Activated CD4-positive, CD25-positive, alpha-beta regulatory T cell (primary cell): Measurements from ENCODE around the gene LMBRD2.
"Not testable (repeated sequence)": the region's sequence is repeated elsewhere in the genome, so short reads cannot be mapped to it uniquely, and the experiment has no call there.

Experiments
- DNase-seq, 4 experiments: peaks; one replicate each; lab custom pipeline; 2025; lab: John Stamatoyannopoulos, UW

The LMBRD2 gene

GRCh38 chr5:36161361-36161760 is 9.7 kb upstream of the LMBRD2 start:
- DNase-seq, result no peak

- DNase-seq, result no peak
These were observed 8.9 kb upstream of the LMBRD2 start for GRCh38 chr5:36160617-36161016.

- DNase-seq, result no peak
These were observed 6.5 kb upstream of the LMBRD2 start for GRCh38 chr5:36158144-36158543.

- no peak for DNase-seq
These were observed 4.9 kb upstream of the LMBRD2 start for GRCh38 chr5:36156619-36157018.

- DNase-seq, result no peak
These were observed 4.5 kb upstream of the LMBRD2 start for GRCh38 chr5:36156121-36156601.

- DNase-seq, result no peak
These were observed 3.6 kb upstream of the LMBRD2 start for GRCh38 chr5:36155291-36155690.

GRCh38 chr5:36153726-36154125 is 2.0 kb upstream of the LMBRD2 start:
- DNase-seq, result no peak

GRCh38 chr5:36153298-36153677 is 1.6 kb upstream of the LMBRD2 start:
- no peak for DNase-seq

- DNase-seq, result no peak
These were observed 924 bp upstream of the LMBRD2 start for GRCh38 chr5:36152324-36153297.

- DNase-seq, result peak; percentile 4 to 10 (median 6)
These were observed 832 bp downstream of the LMBRD2 start for GRCh38 chr5:36150676-36151433.

- no peak for DNase-seq
These were observed 4.0 kb downstream of the LMBRD2 start for GRCh38 chr5:36147681-36148080.

GRCh38 chr5:36146390-36146789 is 5.3 kb downstream of the LMBRD2 start:
- DNase-seq, result no peak

GRCh38 chr5:36145311-36145710 is 6.4 kb downstream of the LMBRD2 start:
- no peak for DNase-seq

- DNase-seq, result no peak
These were observed 12.6 kb downstream of the LMBRD2 start for GRCh38 chr5:36138900-36139683.

GRCh38 chr5:36136581-36136980 is 15.1 kb downstream of the LMBRD2 start:
- no peak for DNase-seq

GRCh38 chr5:36135988-36136387 is 15.7 kb downstream of the LMBRD2 start:
- DNase-seq, result no peak

GRCh38 chr5:36133009-36133408 is 18.7 kb downstream of the LMBRD2 start:
- not testable (repeated sequence) for DNase-seq

- not testable (repeated sequence) for DNase-seq
These were observed 22.0 kb downstream of the LMBRD2 start for GRCh38 chr5:36129666-36130065.

- DNase-seq, result no peak
These were observed 22.9 kb downstream of the LMBRD2 start for GRCh38 chr5:36128795-36129194.

- no peak for DNase-seq
These were observed 25.8 kb downstream of the LMBRD2 start for GRCh38 chr5:36125868-36126267.

- DNase-seq, result no peak
These were observed 40.4 kb downstream of the LMBRD2 start for GRCh38 chr5:36111238-36111637.
